Heart right ventricle (tissue), 16 donors: ENCODE results near the gene GPR135. TPM values are rescaled to one million over a fixed set of nuclear protein-coding genes. Genes with fewer than 3 reads are reported as not detected.
A peak's percentile ranks its signal among the peaks of the same experiment; 100 is the strongest.

Experiments used
- ATAC-seq, 8 donors: fragments of 200-7000 bp; cut with Tn5 transposase; one replicate each; pipeline ENCODE4 v1.9.1; 2020; ENCODE audit warnings: mild to moderate bottlenecking in 8 of 8, moderate library complexity in 8 of 8, moderate number of reproducible peaks in 1 of 8
- DNase-seq, 2 donors: peaks; one replicate each; pipeline ENCODE4 v3.0.0-alpha.2; 2020
- H3K27ac ChIP-seq, 10 donors: fragments of 200-600 bp; sonication (generic) in 2 of 10; one replicate each; pipeline versions ENCODE4 v1.5.0 to v1.8.0; 2020 to 2022; ENCODE audit warnings: mild to moderate bottlenecking in 3 of 10
- H3K27me3 ChIP-seq, 7 donors: fragments of 200-600 bp; one replicate each; pipeline ENCODE4 v1.8.0; 2021 to 2022; ENCODE audit warnings: mild to moderate bottlenecking in 2 of 7
- H3K36me3 ChIP-seq, 9 donors: fragments of 200-600 bp; sonication (generic) in 1 of 9; one replicate each; pipeline versions ENCODE4 v1.5.0 to v1.8.0; 2020 to 2022; ENCODE audit warnings: mild to moderate bottlenecking in 2 of 9
- H3K4me1 ChIP-seq, 9 donors: fragments of 200-600 bp; sonication (generic) in 1 of 9; one replicate each; pipeline versions ENCODE4 v1.5.0 to v1.8.0; 2020 to 2022; ENCODE audit warnings: mild to moderate bottlenecking in 4 of 9
- H3K4me3 ChIP-seq, 10 donors: fragments of 200-600 bp; sonication (generic) in 2 of 10; one replicate each; pipeline versions ENCODE4 v1.5.0 to v1.8.0; 2020 to 2022; ENCODE audit warnings: mild to moderate bottlenecking in 7 of 10, moderate library complexity in 2 of 10
- H3K9me3 ChIP-seq, 11 donors: fragments of 200-600 bp in 10 of 11; sonication (generic) in 2 of 11; one replicate each; pipeline versions ENCODE4 v1.5.0 to v1.8.0; 2013 to 2022; ENCODE audit warnings: mild to moderate bottlenecking in 2 of 11, control low read depth in 1 of 11, moderate library complexity in 1 of 11
- WGBS, 2 donors: extraction: QIAGEN DNeasy Blood & Tissue Kit; methylation state at CpG; one replicate each; pipeline ENCODE4 v1.1.7; 2013; ENCODE audit warnings: inconsistent platforms in 1 of 2; 5-methylcytosine and 5-hydroxymethylcytosine counted together
- intact Hi-C, 10 donors: fragments of 100-400 bp; cut with DNase I; formaldehyde crosslinking; loops; one replicate each; pipeline versions ENCODE4 v1.11.1 to v1.14.2; 2022
- polyA plus RNA-seq, 2 donors: library from polyadenylated mRNA; stranded (reverse); fragments of 200-250 nt; gene quantifications; one replicate each; pipeline ENCODE4 v1.2.3, GENCODE V29; 2013
- total RNA-seq, 10 donors: library from RNA; stranded (reverse); fragmentation: NEBNext Ultra II Directional in 3 of 10; extraction: Animal tissue kit (Norgen Biotek cat#: 25700) in 3 of 10; gene quantifications; one replicate each; pipeline versions ENCODE4 v1.2.1 to v1.2.4, GENCODE V29; 2021 to 2023
- TF ChIP-seq, protein P1 (sequence below), 9 donors: fragments of 200-600 bp; sonication (generic) in 2 of 9; IDR thresholded peaks; one replicate each; pipeline versions ENCODE4 v1.5.0 to v1.8.0; 2021 to 2022; ENCODE audit warnings: antibody characterized with exemption in 9 of 9, mild to moderate bottlenecking in 5 of 9, moderate library complexity in 1 of 9
- donor health status: Arrhythmogenic right ventricular cardiomyopathy.
- donor health status: ischemic (EF 13 %, LVEDD 7.1; RV severe dilation, severe dysfunction).
- donor health status: healthy with polysubstance abuse.
- donor health status: DM: no; HTN: yes; CAD: no.
- donor health status: DM: no; HTN: no; CAD: no.
- donor health status: ischemic (EF 25% LVEDD 6.9; RV normal size, moderate dysfunction).
- donor health status: ischemic (EF 25% LVEDD 5.7; RV mildly dilated, moderate dysfunction).
- donor health status: healthy.
- donor health status: DM: yes; HTN: yes; CAD: no.
- donor health status: Ischemic cardiomyopathy.
- donor health status: ischemic (EF 35%, LVEDD 5.7; RV mildly dilated, moderate dysfunction).
- donor health status: nonischemic (EF 11% LVEDD 7.7; RV severe dilation, severe dysfunction).
- donor health status: DM: yes; HTN: yes; CAD: no.
- donor health status: PGD.
- donor health status: ischemic (EF 29% LVEDD 5.4; RV normal size, mild dysfunction).
- donor health status: nonischemic (EF 23%, LVEDD 6.1; RV moderate dilation, normal function).

The GPR135 gene
- total and polyA plus RNA-seq, 12 donors, result 0.86 to 2.6 (median 2.1) TPM

DNA sequence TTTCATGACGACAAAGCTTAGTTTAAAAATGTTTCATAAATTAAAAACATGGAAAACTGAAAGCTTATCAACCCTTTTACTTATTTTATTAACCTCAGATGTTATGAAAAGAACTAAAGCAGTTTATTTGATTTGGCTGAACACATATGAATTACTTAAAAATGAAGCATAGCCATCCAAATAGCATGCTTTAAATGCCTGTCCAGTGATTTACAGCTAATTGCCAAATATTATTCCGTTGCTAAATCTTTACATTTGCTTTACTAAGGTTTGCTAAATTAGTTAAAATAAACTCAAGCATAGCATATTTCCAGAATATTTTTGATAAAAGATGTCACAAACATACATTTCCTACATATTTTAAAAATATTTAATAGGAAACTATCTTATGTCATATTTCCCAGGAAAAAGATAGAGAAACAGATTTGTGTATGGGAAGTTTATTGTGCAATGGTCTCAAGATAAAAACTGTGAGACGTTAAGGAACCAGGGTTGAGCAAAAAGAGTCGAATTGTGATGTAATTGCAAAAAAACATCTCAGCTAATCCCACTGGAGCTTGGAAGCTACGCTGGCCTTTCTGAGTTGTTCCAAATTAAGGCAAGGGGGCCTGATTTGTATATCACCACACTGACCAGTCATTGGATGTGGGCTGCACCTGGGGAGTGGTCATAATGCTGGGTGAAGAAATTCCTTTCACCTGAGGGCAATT lies 25.8 kb downstream of the GPR135 start:
- Histone ChIP-seq H3K27me3 (no peaks in the 10 kb centered on the region), H3K27ac (peak overlapping the region in 6 of 10 donors; percentile 19 to 54 (median 26)), H3K4me1 (peaks cover 0 to 30% (median 18%) of the 10 kb centered on the region in 9 donors), H3K36me3 (no peaks in the 10 kb centered on the region), H3K9me3 (no peaks in the 10 kb centered on the region), H3K4me3 (no peak overlapping the region)
- 68 to 73% methylated on average over 5 of the region's 5 CpGs for WGBS, 2 donors
- DNase-seq (no peak), ATAC-seq (peak in 5 of 8 donors; percentile 33 to 67 (median 36))
- intact Hi-C loops, result loop anchor here in 4 of 10 donors (5.0 to 10.0 kb wide), 4 partner anchors 252 to 935 kb away; partner anchors contain the start of gene DAAM1 (in 3 of the 4)
- TF ChIP-seq, protein P1, sequence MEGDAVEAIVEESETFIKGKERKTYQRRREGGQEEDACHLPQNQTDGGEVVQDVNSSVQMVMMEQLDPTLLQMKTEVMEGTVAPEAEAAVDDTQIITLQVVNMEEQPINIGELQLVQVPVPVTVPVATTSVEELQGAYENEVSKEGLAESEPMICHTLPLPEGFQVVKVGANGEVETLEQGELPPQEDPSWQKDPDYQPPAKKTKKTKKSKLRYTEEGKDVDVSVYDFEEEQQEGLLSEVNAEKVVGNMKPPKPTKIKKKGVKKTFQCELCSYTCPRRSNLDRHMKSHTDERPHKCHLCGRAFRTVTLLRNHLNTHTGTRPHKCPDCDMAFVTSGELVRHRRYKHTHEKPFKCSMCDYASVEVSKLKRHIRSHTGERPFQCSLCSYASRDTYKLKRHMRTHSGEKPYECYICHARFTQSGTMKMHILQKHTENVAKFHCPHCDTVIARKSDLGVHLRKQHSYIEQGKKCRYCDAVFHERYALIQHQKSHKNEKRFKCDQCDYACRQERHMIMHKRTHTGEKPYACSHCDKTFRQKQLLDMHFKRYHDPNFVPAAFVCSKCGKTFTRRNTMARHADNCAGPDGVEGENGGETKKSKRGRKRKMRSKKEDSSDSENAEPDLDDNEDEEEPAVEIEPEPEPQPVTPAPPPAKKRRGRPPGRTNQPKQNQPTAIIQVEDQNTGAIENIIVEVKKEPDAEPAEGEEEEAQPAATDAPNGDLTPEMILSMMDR (IDR thresholded peaks at IDR 0.05), result no peak

DNA sequence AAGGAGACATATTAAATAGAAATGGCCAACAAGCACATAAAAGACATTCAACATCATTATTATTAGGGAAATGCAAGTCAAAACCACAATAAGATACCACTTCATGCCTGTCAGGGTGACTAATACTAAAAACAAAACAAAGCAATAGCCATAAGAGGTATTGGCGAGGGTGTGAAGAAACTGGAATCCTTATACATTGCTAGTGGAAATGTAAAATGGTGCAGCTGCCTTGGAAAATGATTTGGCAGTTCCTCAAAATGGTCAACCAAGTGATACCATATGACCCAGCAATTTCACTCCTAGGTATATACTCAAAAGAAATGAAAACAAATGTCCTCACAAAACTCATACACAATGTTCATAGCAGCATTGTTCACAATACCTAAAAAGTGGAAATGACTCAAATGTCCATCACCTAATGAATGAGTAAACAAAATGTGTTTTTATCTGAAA lies 27.0 kb downstream of the GPR135 start:
- H3K4me1 ChIP-seq, result peaks cover 0 to 30% (median 18%) of the 10 kb centered on the region in 9 donors
- intact Hi-C loops, result loop anchor here in 4 of 10 donors (5.0 to 10.0 kb wide), 4 partner anchors 251 to 933 kb away; partner anchors contain the start of gene DAAM1 (in 3 of the 4)
- H3K9me3 ChIP-seq, result no peaks in the 10 kb centered on the region
- DNase-seq, result no peak
- no peak overlapping the region for H3K4me3 ChIP-seq
- H3K36me3 ChIP-seq, result no peaks in the 10 kb centered on the region
- ATAC-seq, result no peak
- no peaks in the 10 kb centered on the region for H3K27me3 ChIP-seq
- H3K27ac ChIP-seq, result peak overlapping the region in 6 of 10 donors; percentile 20 to 54 (median 32)
- WGBS, 2 donors, result 89% methylated on average over 1 of the region's 1 CpG
- TF ChIP-seq, protein P1 (IDR thresholded peaks at IDR 0.05), result no peak

- intact Hi-C loops, result loop anchor here in 4 of 10 donors (5.0 to 10.0 kb wide), 4 partner anchors 249 to 931 kb away; partner anchors contain the start of gene DAAM1 (in 3 of the 4)
- no peak for ATAC-seq
- Histone ChIP-seq H3K4me3 (no peak overlapping the region), H3K36me3 (no peaks in the 10 kb centered on the region), H3K27ac (no peak overlapping the region), H3K9me3 (no peaks in the 10 kb centered on the region), H3K27me3 (no peaks in the 10 kb centered on the region), H3K4me1 (peaks cover 0 to 30% (median 18%) of the 10 kb centered on the region in 9 donors)
- DNase-seq, result no peak
- WGBS, 2 donors, result 88 to 97% methylated on average over 1 of the region's 1 CpG
- TF ChIP-seq, protein P1 (IDR thresholded peaks at IDR 0.05), result no peak
Measured at GRCh38 chr14:59435987-59436386, 29.2 kb downstream of the GPR135 start.

DNA sequence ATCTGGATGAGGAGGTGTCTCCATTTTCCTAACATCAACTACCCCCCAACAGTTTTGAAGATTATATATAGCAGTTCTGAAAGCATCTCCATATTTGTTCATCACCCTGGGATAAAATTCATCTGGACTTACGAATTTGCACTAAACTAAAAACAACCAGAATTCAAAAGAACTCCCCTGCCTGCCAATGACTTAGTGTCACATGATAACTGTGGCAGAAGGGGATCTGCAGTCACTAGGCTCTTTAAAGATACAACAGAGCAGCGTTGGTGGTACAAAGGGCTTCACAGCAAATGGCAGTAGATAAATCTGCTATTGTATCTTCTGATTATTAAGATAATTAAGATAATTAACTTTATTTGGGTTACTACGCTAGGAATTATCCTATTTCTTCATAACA lies 30.1 kb downstream of the GPR135 start:
- TF ChIP-seq, protein P1 (IDR thresholded peaks at IDR 0.05), result no peak
- no peaks in the 10 kb centered on the region for H3K36me3 ChIP-seq
- H3K27me3 ChIP-seq, result no peaks in the 10 kb centered on the region
- ATAC-seq (no peak), DNase-seq (no peak)
- peaks cover 0 to 30% (median 18%) of the 10 kb centered on the region in 9 donors for H3K4me1 ChIP-seq
- 70 to 73% methylated on average over 3 of the region's 3 CpGs for WGBS, 2 donors
- intact Hi-C loops, result loop anchor here in 4 of 10 donors (5.0 to 10.0 kb wide), 4 partner anchors 248 to 930 kb away; partner anchors contain the start of gene DAAM1 (in 3 of the 4)
- H3K9me3 ChIP-seq, result no peaks in the 10 kb centered on the region
- no peak overlapping the region for H3K27ac ChIP-seq
- H3K4me3 ChIP-seq, result no peak overlapping the region
